NB4 (cell line): ENCODE results near the gene ADGRL3.

Experiments
- DNase-seq: peaks from one replicate; pipeline ENCODE4 v3.0.0; 2010; ENCODE audit warnings: low read depth
- H3K4me3 ChIP-seq: one replicate; pipeline ENCODE4 v1.5.1; 2011; ENCODE audit warnings: mild to moderate bottlenecking, low read depth, low read length, moderate library complexity
- MYC ChIP-seq: IDR thresholded peaks from 2 replicates; pipeline ENCODE4 v1.6.1; 2011; ENCODE audit warnings: low read depth, low read length
- POLR2A ChIP-seq: IDR thresholded peaks from 2 replicates; pipeline ENCODE4 v1.6.1; 2011; ENCODE audit warnings: mild to moderate bottlenecking; ENCODE audit not compliant: insufficient read length; ENCODE audit errors: extremely low read depth
- TF ChIP-seq, protein P1 (sequence below): IDR thresholded peaks from 2 replicates; pipeline ENCODE4 v1.6.1; 2011; ENCODE audit warnings: low read depth, low read length
- TF ChIP-seq, protein P2 (sequence below): IDR thresholded peaks from one replicate; pipeline ENCODE4 v1.5.1; 2012; ENCODE audit warnings: low read depth, low read length

The ADGRL3 gene

DNA sequence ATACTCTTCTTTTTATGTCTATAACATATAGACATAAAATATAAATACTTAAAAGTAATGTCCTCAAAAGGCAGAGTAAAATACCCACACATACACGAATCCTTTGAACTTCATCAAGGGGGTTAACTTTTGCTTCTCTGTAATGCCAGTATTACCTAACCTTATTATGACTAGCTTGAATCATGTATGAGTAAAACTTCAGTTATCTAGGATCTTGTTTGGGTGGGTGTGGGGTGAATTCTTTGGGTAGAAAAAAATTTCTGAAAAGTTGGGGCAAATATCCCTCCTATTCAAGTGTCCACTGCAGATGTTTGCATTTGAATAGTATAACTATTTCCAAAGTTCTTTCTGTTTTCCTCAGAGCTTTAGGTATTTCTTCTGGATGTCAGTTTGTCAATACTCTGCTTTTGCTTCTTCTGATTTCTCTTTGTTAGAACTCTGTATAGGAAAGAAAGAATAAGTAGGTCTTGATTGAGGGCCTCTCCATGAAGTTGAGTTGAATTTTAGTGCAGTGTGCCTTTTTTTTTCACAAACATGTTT lies 173.8 kb downstream of the ADGRL3 start:
- no peak overlapping the region for H3K4me3 ChIP-seq
- no peak for DNase-seq
- TF ChIP-seq, protein P1, sequence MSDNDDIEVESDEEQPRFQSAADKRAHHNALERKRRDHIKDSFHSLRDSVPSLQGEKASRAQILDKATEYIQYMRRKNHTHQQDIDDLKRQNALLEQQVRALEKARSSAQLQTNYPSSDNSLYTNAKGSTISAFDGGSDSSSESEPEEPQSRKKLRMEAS = no peak
- TF ChIP-seq POLR2A (no peak), MYC (no peak)
- TF ChIP-seq, protein P2, sequence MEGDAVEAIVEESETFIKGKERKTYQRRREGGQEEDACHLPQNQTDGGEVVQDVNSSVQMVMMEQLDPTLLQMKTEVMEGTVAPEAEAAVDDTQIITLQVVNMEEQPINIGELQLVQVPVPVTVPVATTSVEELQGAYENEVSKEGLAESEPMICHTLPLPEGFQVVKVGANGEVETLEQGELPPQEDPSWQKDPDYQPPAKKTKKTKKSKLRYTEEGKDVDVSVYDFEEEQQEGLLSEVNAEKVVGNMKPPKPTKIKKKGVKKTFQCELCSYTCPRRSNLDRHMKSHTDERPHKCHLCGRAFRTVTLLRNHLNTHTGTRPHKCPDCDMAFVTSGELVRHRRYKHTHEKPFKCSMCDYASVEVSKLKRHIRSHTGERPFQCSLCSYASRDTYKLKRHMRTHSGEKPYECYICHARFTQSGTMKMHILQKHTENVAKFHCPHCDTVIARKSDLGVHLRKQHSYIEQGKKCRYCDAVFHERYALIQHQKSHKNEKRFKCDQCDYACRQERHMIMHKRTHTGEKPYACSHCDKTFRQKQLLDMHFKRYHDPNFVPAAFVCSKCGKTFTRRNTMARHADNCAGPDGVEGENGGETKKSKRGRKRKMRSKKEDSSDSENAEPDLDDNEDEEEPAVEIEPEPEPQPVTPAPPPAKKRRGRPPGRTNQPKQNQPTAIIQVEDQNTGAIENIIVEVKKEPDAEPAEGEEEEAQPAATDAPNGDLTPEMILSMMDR = no peak

DNA sequence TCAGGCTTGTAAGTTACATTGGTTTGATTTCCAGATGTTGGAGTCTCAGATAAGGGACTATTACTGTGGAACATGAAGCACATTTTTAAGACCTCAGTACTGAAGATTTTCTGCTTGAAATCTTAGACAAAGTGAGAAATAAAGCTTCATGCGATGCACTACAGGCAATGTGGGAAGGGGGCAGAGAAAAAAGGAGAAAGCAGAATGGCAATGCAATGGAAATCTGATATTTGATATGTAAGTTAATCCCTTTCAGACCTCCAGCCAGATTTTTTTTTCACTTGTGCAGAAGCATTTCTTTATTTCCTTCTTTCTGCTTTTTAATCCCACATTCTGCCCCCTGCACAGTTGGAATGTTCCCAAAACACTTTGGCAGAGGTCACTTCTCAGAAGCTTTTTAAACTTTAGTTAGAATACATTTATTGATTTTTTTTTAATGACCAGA lies 174.3 kb downstream of the ADGRL3 start:
- TF ChIP-seq, protein P1 = no peak
- TF ChIP-seq POLR2A (no peak), MYC (no peak)
- TF ChIP-seq, protein P2 = no peak
- no peak overlapping the region for H3K4me3 ChIP-seq
- DNase-seq = no peak

- no peak for TF ChIP-seq MYC
- no peak for TF ChIP-seq POLR2A
- TF ChIP-seq, protein P2 = no peak
- no peak overlapping the region for H3K4me3 ChIP-seq
- DNase-seq = no peak
These were observed 175.2 kb downstream of the ADGRL3 start for GRCh38 chr4:61375301-61375700.

GRCh38 chr4:61376301-61376700 lies 176.2 kb downstream of the ADGRL3 start:
- H3K4me3 ChIP-seq = no peak overlapping the region
- no peak for DNase-seq
- no peak for TF ChIP-seq POLR2A
- TF ChIP-seq MYC = no peak
- TF ChIP-seq, protein P2 = no peak

- TF ChIP-seq, protein P2 = no peak
- TF ChIP-seq, protein P1 = no peak
- no peak for TF ChIP-seq MYC
- TF ChIP-seq POLR2A = no peak
- DNase-seq = no peak
- H3K4me3 ChIP-seq = no peak overlapping the region
These were observed 179.3 kb downstream of the ADGRL3 start for GRCh38 chr4:61379406-61379805.

DNA sequence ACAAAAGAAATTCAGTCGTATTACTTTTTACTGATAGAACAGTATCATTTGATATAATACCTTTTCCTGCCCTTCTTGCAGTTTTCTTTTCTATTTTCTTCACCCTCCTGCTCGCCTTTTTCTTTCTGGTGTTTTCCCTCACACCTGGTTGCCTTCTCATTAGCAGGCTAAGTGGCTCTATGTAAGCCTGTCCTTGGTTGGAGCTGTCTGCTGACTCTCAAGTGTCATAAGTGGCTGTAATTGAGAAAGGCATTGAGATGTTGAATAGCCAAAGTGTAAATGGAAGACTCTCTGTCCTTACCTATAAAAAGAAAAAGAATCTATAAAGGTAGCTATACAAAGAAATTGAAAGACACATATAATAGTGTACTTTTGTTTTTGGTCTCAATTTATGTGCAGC lies 180.7 kb downstream of the ADGRL3 start:
- TF ChIP-seq, protein P1 = no peak
- TF ChIP-seq POLR2A (no peak), MYC (no peak)
- TF ChIP-seq, protein P2 = no peak
- no peak for DNase-seq
- H3K4me3 ChIP-seq = no peak overlapping the region
